ENCODE results near the gene FSCN2. TPM values are rescaled to one million over a fixed set of nuclear protein-coding genes. Genes with fewer than 3 reads are reported as not detected.

FSCN2 gene
- polyA plus RNA-seq, 4 donors: 1.2 to 1.3 TPM; not detected in 2

GRCh38 chr17:81566461-81567126 lies 38.4 kb downstream of the FSCN2 start:
- FAIRE-seq (no peak), DNase-seq (peak; percentile 70 to 81)
- 10 to 19% (median 12%) methylated on average over 8 of the region's 8 CpGs for WGBS, 3 donors
- H3K9me3 ChIP-seq (ENCODE audit: control insufficient read depth in 2 of 2, insufficient read depth in 1 of 2, low read depth in 1 of 2, low read length in 1 of 2): no peaks in the 10 kb centered on the region
- no peak overlapping the region for H3K4me3 ChIP-seq (ENCODE audit: low read depth in 1 of 3, low read length in 3 of 3)
- H3K27me3 ChIP-seq (ENCODE audit: control insufficient read depth in 3 of 3, insufficient read depth in 3 of 3, low read length in 3 of 3): no peaks in the 10 kb centered on the region
- H3K27ac ChIP-seq (ENCODE audit: low read depth in 1 of 3, low read length in 2 of 3): peak overlapping the region in 2 of 3 donors; percentile 56 to 82
- peaks cover 26 to 96% (median 30%) of the 10 kb centered on the region in 3 donors for H3K36me3 ChIP-seq (ENCODE audit: control insufficient read depth in 3 of 3, insufficient read depth in 2 of 3, low read depth in 1 of 3, low read length in 3 of 3)
- peaks cover 0 to 25% (median 0%) of the 10 kb centered on the region in 3 donors for H3K4me1 ChIP-seq (ENCODE audit: control insufficient read depth in 3 of 3, insufficient read depth in 2 of 3, low read depth in 1 of 3, low read length in 2 of 3)

- FAIRE-seq: no peak
- DNase-seq: no peak
- Histone ChIP-seq H3K27ac (ENCODE audit: low read depth in 1 of 3, low read length in 2 of 3) (peak overlapping the region in 2 of 3 donors; percentile 56 to 82), H3K36me3 (ENCODE audit: control insufficient read depth in 3 of 3, insufficient read depth in 2 of 3, low read depth in 1 of 3, low read length in 3 of 3) (peaks cover 26 to 94% (median 30%) of the 10 kb centered on the region in 3 donors), H3K27me3 (ENCODE audit: control insufficient read depth in 3 of 3, insufficient read depth in 3 of 3, low read length in 3 of 3) (no peaks in the 10 kb centered on the region), H3K4me1 (ENCODE audit: control insufficient read depth in 3 of 3, insufficient read depth in 2 of 3, low read depth in 1 of 3, low read length in 2 of 3) (peaks cover 0 to 25% (median 0%) of the 10 kb centered on the region in 3 donors), H3K9me3 (ENCODE audit: control insufficient read depth in 2 of 2, insufficient read depth in 1 of 2, low read depth in 1 of 2, low read length in 1 of 2) (no peaks in the 10 kb centered on the region), H3K4me3 (ENCODE audit: low read depth in 1 of 3, low read length in 3 of 3) (no peak overlapping the region)
- WGBS, 3 donors: 46 to 56% (median 53%) methylated on average over 4 of the region's 4 CpGs
Measured at GRCh38 chr17:81567191-81567590, 39.0 kb downstream of the FSCN2 start.

GRCh38 chr17:81568416-81568815 lies 40.2 kb downstream of the FSCN2 start:
- H3K9me3 ChIP-seq (ENCODE audit: control insufficient read depth in 2 of 2, insufficient read depth in 1 of 2, low read depth in 1 of 2, low read length in 1 of 2): no peaks in the 10 kb centered on the region
- H3K4me3 ChIP-seq (ENCODE audit: low read depth in 1 of 3, low read length in 3 of 3): no peak overlapping the region
- peaks cover 0 to 25% (median 0%) of the 10 kb centered on the region in 3 donors for H3K4me1 ChIP-seq (ENCODE audit: control insufficient read depth in 3 of 3, insufficient read depth in 2 of 3, low read depth in 1 of 3, low read length in 2 of 3)
- WGBS, 3 donors: 90 to 92% (median 90%) methylated on average over 10 of the region's 10 CpGs
- no peaks in the 10 kb centered on the region for H3K27me3 ChIP-seq (ENCODE audit: control insufficient read depth in 3 of 3, insufficient read depth in 3 of 3, low read length in 3 of 3)
- peak overlapping the region in 2 of 3 donors; percentile 4 to 18 for H3K27ac ChIP-seq (ENCODE audit: low read depth in 1 of 3, low read length in 2 of 3)
- peaks cover 26 to 90% (median 30%) of the 10 kb centered on the region in 3 donors for H3K36me3 ChIP-seq (ENCODE audit: control insufficient read depth in 3 of 3, insufficient read depth in 2 of 3, low read depth in 1 of 3, low read length in 3 of 3)
- no peak for FAIRE-seq
- no peak for DNase-seq

- DNase-seq: no peak
- FAIRE-seq: no peak
- 97 to 98% (median 97%) methylated on average over 18 of the region's 18 CpGs for WGBS, 3 donors
- Histone ChIP-seq H3K4me3 (ENCODE audit: low read depth in 1 of 3, low read length in 3 of 3) (no peak overlapping the region), H3K27me3 (ENCODE audit: control insufficient read depth in 3 of 3, insufficient read depth in 3 of 3, low read length in 3 of 3) (no peaks in the 10 kb centered on the region), H3K27ac (ENCODE audit: low read depth in 1 of 3, low read length in 2 of 3) (no peak overlapping the region), H3K36me3 (ENCODE audit: control insufficient read depth in 3 of 3, insufficient read depth in 2 of 3, low read depth in 1 of 3, low read length in 3 of 3) (peaks cover 22 to 84% (median 22%) of the 10 kb centered on the region in 3 donors), H3K4me1 (ENCODE audit: control insufficient read depth in 3 of 3, insufficient read depth in 2 of 3, low read depth in 1 of 3, low read length in 2 of 3) (peaks cover 0 to 25% (median 0%) of the 10 kb centered on the region in 3 donors), H3K9me3 (ENCODE audit: control insufficient read depth in 2 of 2, insufficient read depth in 1 of 2, low read depth in 1 of 2, low read length in 1 of 2) (no peaks in the 10 kb centered on the region)
Measured at GRCh38 chr17:81569986-81570514, 41.9 kb downstream of the FSCN2 start.

- Histone ChIP-seq H3K36me3 (ENCODE audit: control insufficient read depth in 3 of 3, insufficient read depth in 2 of 3, low read depth in 1 of 3, low read length in 3 of 3) (peaks cover 18 to 80% (median 22%) of the 10 kb centered on the region in 3 donors), H3K27ac (ENCODE audit: low read depth in 1 of 3, low read length in 2 of 3) (no peak overlapping the region), H3K4me1 (ENCODE audit: control insufficient read depth in 3 of 3, insufficient read depth in 2 of 3, low read depth in 1 of 3, low read length in 2 of 3) (peaks cover 0 to 20% (median 0%) of the 10 kb centered on the region in 3 donors), H3K9me3 (ENCODE audit: control insufficient read depth in 2 of 2, insufficient read depth in 1 of 2, low read depth in 1 of 2, low read length in 1 of 2) (no peaks in the 10 kb centered on the region), H3K4me3 (ENCODE audit: low read depth in 1 of 3, low read length in 3 of 3) (no peak overlapping the region), H3K27me3 (ENCODE audit: control insufficient read depth in 3 of 3, insufficient read depth in 3 of 3, low read length in 3 of 3) (no peaks in the 10 kb centered on the region)
- DNase-seq: no peak
- no peak for FAIRE-seq
- WGBS, 3 donors: 91 to 93% (median 93%) methylated on average over 11 of the region's 11 CpGs
Measured at GRCh38 chr17:81570964-81571363, 42.8 kb downstream of the FSCN2 start.

GRCh38 chr17:81572563-81573168 lies 44.5 kb downstream of the FSCN2 start:
- H3K36me3 ChIP-seq (ENCODE audit: control insufficient read depth in 3 of 3, insufficient read depth in 2 of 3, low read depth in 1 of 3, low read length in 3 of 3): peaks cover 20 to 79% (median 22%) of the 10 kb centered on the region in 3 donors
- H3K4me3 ChIP-seq (ENCODE audit: low read depth in 1 of 3, low read length in 3 of 3): no peak overlapping the region
- 91 to 94% (median 93%) methylated on average over 12 of the region's 12 CpGs for WGBS, 3 donors

GRCh38 chr17:81573794-81574642 lies 45.8 kb downstream of the FSCN2 start:
- Histone ChIP-seq H3K9me3 (ENCODE audit: control insufficient read depth in 2 of 2, insufficient read depth in 1 of 2, low read depth in 1 of 2, low read length in 1 of 2) (no peaks in the 10 kb centered on the region), H3K4me3 (ENCODE audit: low read depth in 1 of 3, low read length in 3 of 3) (no peak overlapping the region), H3K27me3 (ENCODE audit: control insufficient read depth in 3 of 3, insufficient read depth in 3 of 3, low read length in 3 of 3) (no peaks in the 10 kb centered on the region), H3K4me1 (ENCODE audit: control insufficient read depth in 3 of 3, insufficient read depth in 2 of 3, low read depth in 1 of 3, low read length in 2 of 3) (no peaks in the 10 kb centered on the region), H3K27ac (ENCODE audit: low read depth in 1 of 3, low read length in 2 of 3) (no peak overlapping the region), H3K36me3 (ENCODE audit: control insufficient read depth in 3 of 3, insufficient read depth in 2 of 3, low read depth in 1 of 3, low read length in 3 of 3) (peaks cover 15 to 78% (median 18%) of the 10 kb centered on the region in 3 donors)
- DNase-seq: no peak
- 87 to 92% (median 87%) methylated on average over 17 of the region's 17 CpGs for WGBS, 3 donors
- no peak for FAIRE-seq

More at GRCh38 chr17:81572563-81573168, 44.5 kb downstream of the FSCN2 start:
- FAIRE-seq: no peak
- Histone ChIP-seq H3K9me3 (ENCODE audit: control insufficient read depth in 2 of 2, insufficient read depth in 1 of 2, low read depth in 1 of 2, low read length in 1 of 2) (no peaks in the 10 kb centered on the region), H3K27me3 (ENCODE audit: control insufficient read depth in 3 of 3, insufficient read depth in 3 of 3, low read length in 3 of 3) (no peaks in the 10 kb centered on the region), H3K4me1 (ENCODE audit: control insufficient read depth in 3 of 3, insufficient read depth in 2 of 3, low read depth in 1 of 3, low read length in 2 of 3) (peaks cover 0 to 5% (median 0%) of the 10 kb centered on the region in 3 donors), H3K27ac (ENCODE audit: low read depth in 1 of 3, low read length in 2 of 3) (no peak overlapping the region)
- DNase-seq: no peak

GRCh38 chr17:81574643-81574956 lies 46.4 kb downstream of the FSCN2 start:
- Histone ChIP-seq H3K27me3 (ENCODE audit: control insufficient read depth in 3 of 3, insufficient read depth in 3 of 3, low read length in 3 of 3) (no peaks in the 10 kb centered on the region), H3K27ac (ENCODE audit: low read depth in 1 of 3, low read length in 2 of 3) (no peak overlapping the region), H3K4me3 (ENCODE audit: low read depth in 1 of 3, low read length in 3 of 3) (no peak overlapping the region), H3K36me3 (ENCODE audit: control insufficient read depth in 3 of 3, insufficient read depth in 2 of 3, low read depth in 1 of 3, low read length in 3 of 3) (peaks cover 11 to 78% (median 18%) of the 10 kb centered on the region in 3 donors), H3K4me1 (ENCODE audit: control insufficient read depth in 3 of 3, insufficient read depth in 2 of 3, low read depth in 1 of 3, low read length in 2 of 3) (no peaks in the 10 kb centered on the region), H3K9me3 (ENCODE audit: control insufficient read depth in 2 of 2, insufficient read depth in 1 of 2, low read depth in 1 of 2, low read length in 1 of 2) (no peaks in the 10 kb centered on the region)
- DNase-seq (no peak), FAIRE-seq (no peak)
- WGBS, 3 donors: 86 to 92% (median 88%) methylated on average over 8 of the region's 8 CpGs
